NCI-H446 treated with DMSO at 0.1 percent for 48 hours (cell line): ENCODE data around the gene CDC42EP1.

ENCODE experiments used
- DNase-seq: peaks from one replicate; lab custom pipeline; 2025; lab: John Stamatoyannopoulos, UW

Gene CDC42EP1

GRCh38 chr22:37610480-37611129, 50.3 kb downstream of the CDC42EP1 start:
- no peak for DNase-seq

- no peak for DNase-seq
These were observed 50.9 kb downstream of the CDC42EP1 start for GRCh38 chr22:37611207-37611606.

- no peak for DNase-seq
These were observed 56.2 kb downstream of the CDC42EP1 start for GRCh38 chr22:37616201-37617083.

GRCh38 chr22:37617431-37617830, 57.2 kb downstream of the CDC42EP1 start:
- DNase-seq: no peak

GRCh38 chr22:37618072-37618656, 57.9 kb downstream of the CDC42EP1 start:
- no peak for DNase-seq

- DNase-seq: no peak
These were observed 58.4 kb downstream of the CDC42EP1 start for GRCh38 chr22:37618674-37619073.
